Activated CD4-positive, alpha-beta T cell treated with anti-CD3 and anti-CD28 coated beads for 1 hour (primary cell): Measurements from ENCODE around the gene APOB.

Experiments
- DNase-seq: peaks from one replicate; pipeline ENCODE4 v3.0.0-alpha.2; 2020

The APOB gene

DNA sequence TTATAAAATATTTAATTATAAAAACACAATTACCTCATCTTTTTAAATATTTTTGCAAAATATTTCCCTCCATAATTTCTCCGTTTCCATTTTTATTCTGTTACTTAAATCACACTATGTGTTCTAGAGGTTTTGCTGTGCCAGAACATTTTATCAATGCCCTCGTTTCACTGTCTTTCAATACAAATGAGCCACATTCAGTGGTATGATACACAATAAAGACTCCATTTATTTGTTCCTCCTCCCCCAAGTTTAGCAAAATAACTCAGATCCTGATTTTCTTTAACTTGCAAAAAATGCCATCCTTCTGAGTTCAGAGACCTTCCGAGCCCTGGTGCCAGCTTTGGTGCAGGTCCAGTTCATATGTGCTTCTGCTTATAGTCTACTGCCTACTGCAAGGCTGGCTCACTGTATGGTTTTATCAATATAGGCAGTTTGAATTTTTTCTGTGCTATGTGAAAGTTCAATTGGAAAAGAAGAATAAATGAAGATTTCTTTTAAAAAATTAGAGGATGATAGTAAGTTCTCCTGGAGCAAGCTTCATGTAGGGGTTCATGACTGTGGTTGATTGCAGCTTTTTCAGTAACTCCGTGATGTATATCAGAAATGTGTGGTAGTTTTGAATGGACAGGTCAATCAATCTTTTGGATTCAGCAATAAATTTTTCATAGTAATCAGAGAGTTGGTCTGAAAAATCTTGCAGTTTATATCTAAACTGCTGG lies 42.5 kb downstream of the APOB start:
- no peak for DNase-seq

- no peak for DNase-seq
Observed at GRCh38 chr2:20999906-21000645, 43.8 kb downstream of the APOB start.

DNA sequence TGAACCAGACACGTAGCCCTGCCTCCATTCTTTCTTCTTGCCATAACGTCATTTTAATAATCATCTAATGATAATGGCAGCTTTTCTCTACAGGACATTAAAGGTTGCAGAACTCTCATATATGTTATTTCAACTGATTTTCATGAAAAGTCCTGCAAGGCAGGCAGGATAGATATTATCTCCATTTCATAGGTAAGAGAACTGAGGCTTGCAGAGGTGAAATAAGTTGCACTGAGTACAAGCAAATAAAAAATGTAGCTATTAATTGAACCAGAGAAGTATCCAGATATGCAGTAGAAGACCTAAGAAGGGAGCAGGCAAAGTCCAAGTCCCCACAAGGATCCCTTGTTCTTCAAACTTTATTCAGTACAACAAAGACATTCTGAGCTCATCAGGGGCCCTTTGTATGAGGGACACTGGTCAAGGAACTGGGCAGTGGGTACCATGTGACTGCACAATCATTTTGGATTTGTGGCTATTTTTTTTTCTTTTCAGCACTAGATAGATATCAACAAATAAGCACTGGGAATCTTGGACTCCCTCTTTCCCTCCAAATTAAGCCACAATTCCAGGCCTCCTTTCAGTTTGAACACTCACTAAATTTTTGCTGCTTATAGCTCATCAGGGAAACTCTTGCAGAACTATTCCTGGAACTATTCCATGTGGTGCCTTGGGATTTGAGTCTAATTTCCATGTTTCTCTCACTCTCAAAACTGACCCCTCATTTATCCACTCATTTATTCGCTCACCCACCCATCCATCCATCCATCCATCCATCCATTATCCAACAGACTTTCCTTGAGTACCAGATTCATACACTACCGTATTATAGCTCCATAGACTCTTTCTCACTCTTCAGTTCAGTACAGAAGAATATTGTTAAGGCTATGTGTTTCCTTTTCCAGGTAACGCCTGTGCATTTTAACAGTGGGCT lies 44.6 kb downstream of the APOB start:
- no peak for DNase-seq

- DNase-seq, result no peak
Observed at GRCh38 chr2:20997953-20998722, 45.7 kb downstream of the APOB start.

DNA sequence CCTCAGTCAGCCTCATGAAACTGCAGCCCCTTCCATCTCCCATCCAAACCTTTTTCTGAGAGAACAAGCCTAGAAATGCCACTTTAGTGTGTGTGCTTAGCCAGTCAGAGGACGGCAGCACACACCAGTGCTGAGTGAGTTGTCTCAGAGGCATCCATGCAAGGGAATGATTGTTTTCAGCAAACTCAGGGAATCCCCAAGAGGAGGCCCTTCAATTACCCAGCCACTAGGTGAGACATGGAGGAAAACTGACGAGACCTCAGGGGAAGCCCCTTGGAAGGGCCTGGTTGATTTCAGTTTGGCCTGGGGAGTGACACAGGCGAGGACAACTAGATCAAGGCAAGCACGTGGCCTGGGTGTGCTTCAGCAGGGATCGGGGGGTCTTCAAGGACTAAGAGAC lies 49.7 kb downstream of the APOB start:
- DNase-seq, result no peak

DNA sequence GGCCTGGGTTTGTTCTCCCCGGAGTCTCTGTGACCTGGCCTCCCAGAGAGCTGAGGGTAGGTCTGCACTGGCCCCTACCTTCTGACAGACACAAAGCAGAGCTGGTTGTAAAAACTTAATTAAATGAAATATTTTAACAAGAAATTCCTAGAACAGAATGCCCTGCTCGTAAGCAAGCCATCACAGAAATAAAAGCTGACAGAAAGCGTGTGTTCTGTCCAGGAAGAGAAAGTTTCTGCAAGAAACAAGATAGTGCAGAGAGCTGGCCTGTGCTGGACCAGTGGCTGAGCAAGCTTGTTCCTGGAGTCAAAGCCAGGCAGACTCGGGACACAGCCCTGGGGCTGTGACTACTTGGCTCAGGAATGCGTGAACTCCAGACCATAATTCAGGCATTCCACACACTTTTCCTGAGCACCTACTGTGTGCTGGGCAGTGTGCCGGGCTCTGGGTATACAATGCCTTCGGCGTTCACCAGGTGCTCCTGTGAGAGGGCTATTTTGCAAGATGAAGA lies 51.6 kb downstream of the APOB start:
- no peak for DNase-seq

DNA sequence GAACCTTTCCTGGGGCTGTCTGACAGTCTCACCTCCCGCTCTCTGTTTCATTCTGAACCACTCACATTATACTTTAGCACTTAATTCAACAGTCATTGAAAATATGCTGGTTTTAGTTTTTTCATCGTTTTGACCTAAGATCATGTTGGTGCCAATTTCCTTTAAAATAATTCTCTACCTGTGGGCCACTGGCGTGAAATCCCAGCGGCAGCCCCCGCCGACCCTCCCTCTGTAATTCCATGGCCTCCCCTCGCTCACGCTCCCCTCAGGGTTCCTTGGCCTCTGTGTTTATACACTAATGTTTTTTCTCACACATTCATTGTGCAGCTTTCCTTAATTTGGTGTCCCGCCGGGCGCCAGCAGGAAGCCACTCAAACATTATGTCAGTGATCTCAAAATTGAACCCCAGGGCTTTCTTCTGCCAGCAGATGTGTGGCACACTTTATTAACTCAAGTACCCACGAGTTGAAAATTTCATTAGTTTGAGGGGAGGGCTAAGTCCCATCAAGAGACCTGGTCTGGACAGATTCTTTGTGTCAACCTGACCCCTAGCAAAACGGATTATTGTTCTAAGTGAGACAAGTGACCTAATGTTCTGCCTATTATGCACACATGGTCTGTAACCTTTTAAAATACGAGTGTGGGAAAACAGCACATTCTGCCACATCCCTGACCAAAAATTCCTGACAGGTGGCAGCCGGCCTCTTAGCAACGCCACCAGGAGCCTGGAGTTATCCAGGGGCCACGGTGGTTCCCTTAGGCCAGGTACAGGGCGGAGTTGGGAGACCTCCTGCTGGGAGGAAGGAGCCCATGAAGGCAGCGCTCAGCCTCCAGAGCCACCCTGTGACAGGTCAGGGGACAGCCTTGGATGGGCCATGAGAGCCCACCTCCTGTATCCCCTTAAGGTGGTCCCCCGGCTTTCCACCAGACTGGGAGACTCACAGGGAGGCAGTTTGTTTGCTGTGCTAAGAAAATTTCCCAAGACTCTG lies 53.1 kb downstream of the APOB start:
- DNase-seq, result no peak

DNA sequence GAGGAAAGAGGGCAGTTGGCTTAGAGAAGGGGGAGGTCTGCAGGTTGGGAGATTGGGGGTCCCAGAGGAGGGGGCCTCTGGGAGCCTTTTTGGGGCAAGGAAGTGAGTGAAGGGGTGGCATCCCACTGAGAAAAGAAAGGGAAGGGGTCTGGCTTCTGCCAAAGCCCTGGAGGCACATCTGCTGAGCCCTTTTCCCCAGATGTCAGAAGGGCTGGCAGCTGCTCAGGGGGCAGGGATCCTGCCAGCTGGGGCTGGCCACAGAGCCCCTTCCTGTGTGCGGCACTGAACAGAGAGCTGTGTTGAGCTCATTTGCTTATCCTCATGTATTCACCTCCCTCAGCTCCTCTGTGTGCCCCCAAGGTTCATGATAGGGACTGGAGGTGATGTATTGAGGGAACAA lies 54.5 kb downstream of the APOB start:
- DNase-seq, result no peak

GRCh38 chr2:20988905-20989304 lies 55.0 kb downstream of the APOB start:
- DNase-seq, result no peak

GRCh38 chr2:20986024-20986939 lies 57.6 kb downstream of the APOB start:
- no peak for DNase-seq

DNA sequence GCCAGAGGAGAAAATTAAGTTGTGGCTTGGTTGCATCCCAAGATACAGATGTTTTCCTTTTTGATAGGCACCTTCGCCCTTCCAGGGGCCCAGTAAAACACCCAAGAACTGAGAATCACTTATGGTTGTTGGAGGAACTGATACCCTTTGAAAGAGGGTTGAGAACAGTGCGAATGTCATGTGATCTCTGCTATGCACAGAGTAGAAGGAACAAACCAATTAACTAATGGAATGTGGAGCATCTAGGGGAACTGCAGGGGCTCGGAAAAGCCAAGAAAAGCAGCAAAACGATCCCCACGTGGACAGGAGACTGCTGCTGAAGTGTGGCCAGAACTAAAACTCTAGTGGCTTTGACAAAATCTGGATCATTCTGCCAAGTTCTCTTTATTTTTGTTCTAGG lies 58.8 kb downstream of the APOB start:
- DNase-seq, result no peak

DNA sequence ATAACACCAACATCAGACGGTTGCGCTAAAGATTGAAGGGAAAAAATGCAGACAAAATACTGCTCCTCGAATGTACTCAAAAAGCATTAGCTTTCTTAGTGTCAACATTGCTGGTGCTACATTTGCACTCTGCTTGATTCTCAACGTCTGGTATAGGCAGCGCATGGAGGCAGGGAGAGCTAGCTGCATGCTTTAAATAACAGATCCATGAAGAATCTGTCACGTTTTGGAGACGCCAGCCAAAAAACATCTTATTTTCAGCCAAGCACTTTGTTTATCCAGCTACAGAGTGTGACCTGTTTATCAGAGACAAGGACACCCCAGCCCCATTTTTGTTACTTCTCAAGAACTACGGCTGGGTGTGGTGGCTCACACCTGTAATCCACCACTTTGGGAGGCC lies 59.5 kb downstream of the APOB start:
- DNase-seq, result no peak

- DNase-seq, result no peak
Observed at GRCh38 chr2:20983844-20984243, 60.0 kb downstream of the APOB start.

DNA sequence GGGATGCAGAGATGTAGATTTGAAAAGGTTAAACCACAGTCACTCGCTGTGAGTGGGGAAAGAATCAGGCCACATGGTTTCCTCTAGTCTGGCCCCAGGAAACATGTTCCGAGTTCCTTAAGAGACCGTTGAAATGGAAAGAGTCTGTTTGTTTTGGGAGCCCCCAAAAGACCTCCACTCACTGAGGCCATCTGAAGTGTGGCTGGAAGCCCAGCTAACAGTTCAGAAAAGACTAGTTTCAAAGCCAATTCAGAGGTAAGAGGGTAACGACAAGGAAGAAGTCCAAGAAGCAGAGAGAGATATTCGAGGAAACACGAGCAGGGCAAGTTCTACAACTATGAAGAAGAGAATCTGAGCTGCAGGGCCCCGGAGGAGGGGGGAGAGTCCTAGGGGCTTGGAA lies 61.0 kb downstream of the APOB start:
- DNase-seq, result no peak

DNA sequence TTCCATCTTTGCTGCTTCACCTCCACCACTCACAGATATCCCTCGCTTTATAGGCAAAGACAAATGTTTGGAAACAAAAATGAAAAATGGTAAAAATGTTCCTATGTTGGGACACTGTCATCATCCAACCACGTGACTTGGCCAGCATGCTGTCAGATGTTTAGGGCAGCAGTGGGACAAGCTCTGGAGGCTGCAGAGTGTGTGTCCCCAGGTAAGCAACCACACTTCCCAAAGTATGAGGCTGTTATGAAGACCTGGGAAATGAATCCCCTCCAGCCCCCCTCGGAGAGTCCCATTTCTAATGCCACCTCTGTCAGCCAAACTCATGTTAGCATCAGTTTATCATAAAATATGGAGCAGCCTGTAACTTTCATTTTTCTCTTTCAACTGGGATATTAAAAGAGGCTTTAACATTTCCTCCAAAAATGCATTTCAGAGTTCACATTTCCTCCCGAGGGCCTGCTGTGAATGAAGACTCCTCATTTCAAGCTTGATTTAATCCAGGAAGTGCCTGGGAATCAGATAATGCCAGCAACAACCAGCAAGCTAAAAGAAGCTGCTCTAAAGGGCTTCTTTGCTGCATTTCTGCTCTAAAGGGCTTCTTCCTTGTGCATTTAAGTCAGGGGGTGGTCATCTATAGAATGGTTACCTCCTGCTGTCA lies 66.2 kb downstream of the APOB start:
- no peak for DNase-seq

DNA sequence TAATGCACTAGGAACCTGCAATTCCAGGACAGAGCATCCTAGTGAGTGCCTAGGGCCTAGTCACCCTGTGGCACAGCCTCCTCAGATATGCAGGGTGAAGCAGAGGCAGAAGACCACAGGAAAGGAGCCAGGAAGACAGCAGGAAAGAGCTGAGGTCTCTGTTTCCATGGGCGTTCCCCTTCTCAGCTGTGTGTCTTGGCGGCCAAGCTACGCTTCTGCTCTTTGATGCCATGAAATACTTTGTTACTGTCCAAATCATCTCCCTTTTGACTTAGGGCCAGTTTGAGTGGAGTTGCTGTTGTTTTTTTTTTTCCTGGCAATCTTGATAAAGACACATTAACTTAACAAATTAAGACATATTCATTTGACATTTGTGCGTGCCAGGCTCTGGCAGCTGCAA lies 67.3 kb downstream of the APOB start:
- DNase-seq, result no peak

GRCh38 chr2:20972792-20973565 lies 70.9 kb downstream of the APOB start:
- no peak for DNase-seq

GRCh38 chr2:20972110-20972509 lies 71.8 kb downstream of the APOB start:
- DNase-seq, result no peak

- no peak for DNase-seq
Observed at GRCh38 chr2:20970068-20970467, 73.8 kb downstream of the APOB start.
